ENCODE data around the gene VSTM4. TPM values are rescaled to one million over a fixed set of nuclear protein-coding genes. Genes with fewer than 3 reads are reported as not detected.

VSTM4 gene
- total and polyA plus RNA-seq, 4 donors, result 2.9 to 49.4 (median 7.2) TPM

GRCh38 chr10:49128854-49129253 is 13.5 kb upstream of the VSTM4 start:
- no peaks in the 10 kb centered on the region for H3K36me3 ChIP-seq (ENCODE audit: control insufficient read depth in 4 of 4, insufficient read depth in 4 of 4, low read length in 4 of 4)
- H3K4me1 ChIP-seq (ENCODE audit: control insufficient read depth in 5 of 5, insufficient read depth in 5 of 5, low read length in 5 of 5), result peaks cover 0 to 10% (median 0%) of the 10 kb centered on the region in 5 donors
- DNase-seq, result no peak
- WGBS, 2 donors, result 79 to 85% methylated on average over 4 of the region's 4 CpGs
- H3K4me3 ChIP-seq, result no peak overlapping the region
- H3K27ac ChIP-seq (ENCODE audit: low read depth in 1 of 2, low read length in 1 of 2), result no peak overlapping the region
- H3K9ac ChIP-seq (ENCODE audit: insufficient read depth in 1 of 2, low read length in 2 of 2), result no peak overlapping the region
- no peaks in the 10 kb centered on the region for H3K9me3 ChIP-seq (ENCODE audit: control insufficient read depth in 4 of 4, insufficient read depth in 3 of 4, low read length in 3 of 4)
- no peaks in the 10 kb centered on the region for H3K27me3 ChIP-seq (ENCODE audit: control insufficient read depth in 3 of 3, insufficient read depth in 3 of 3, low read length in 2 of 3)
- no peak for ATAC-seq (ENCODE audit: insufficient read depth, low FRiP score)
- TF ChIP-seq CTCF (IDR thresholded peaks at IDR 0.05; ENCODE audit: control extremely low read depth, extremely low read depth), result no peak

GRCh38 chr10:49123981-49124950 is 8.9 kb upstream of the VSTM4 start:
- no peaks in the 10 kb centered on the region for H3K4me1 ChIP-seq (ENCODE audit: control insufficient read depth in 5 of 5, insufficient read depth in 5 of 5, low read length in 5 of 5)
- H3K4me3 ChIP-seq, result no peak overlapping the region
- TF ChIP-seq CTCF (IDR thresholded peaks at IDR 0.05; ENCODE audit: control extremely low read depth, extremely low read depth), result no peak
- DNase-seq (no peak), ATAC-seq (ENCODE audit: insufficient read depth, low FRiP score) (no peak)
- no peaks in the 10 kb centered on the region for H3K36me3 ChIP-seq (ENCODE audit: control insufficient read depth in 4 of 4, insufficient read depth in 4 of 4, low read length in 4 of 4)
- no peak overlapping the region for H3K9ac ChIP-seq (ENCODE audit: insufficient read depth in 1 of 2, low read length in 2 of 2)
- no peak overlapping the region for H3K27ac ChIP-seq (ENCODE audit: low read depth in 1 of 2, low read length in 1 of 2)
- WGBS, 2 donors, result 91 to 96% methylated on average over 7 of the region's 7 CpGs
- H3K27me3 ChIP-seq (ENCODE audit: control insufficient read depth in 3 of 3, insufficient read depth in 3 of 3, low read length in 2 of 3), result no peaks in the 10 kb centered on the region
- no peaks in the 10 kb centered on the region for H3K9me3 ChIP-seq (ENCODE audit: control insufficient read depth in 4 of 4, insufficient read depth in 3 of 4, low read length in 3 of 4)

GRCh38 chr10:49120911-49121310 is 5.6 kb upstream of the VSTM4 start:
- no peaks in the 10 kb centered on the region for H3K9me3 ChIP-seq (ENCODE audit: control insufficient read depth in 4 of 4, insufficient read depth in 3 of 4, low read length in 3 of 4)
- 83 to 89% methylated on average over 3 of the region's 3 CpGs for WGBS, 2 donors
- ATAC-seq (ENCODE audit: insufficient read depth, low FRiP score) (no peak), DNase-seq (no peak)
- no peak overlapping the region for H3K4me3 ChIP-seq
- no peaks in the 10 kb centered on the region for H3K27me3 ChIP-seq (ENCODE audit: control insufficient read depth in 3 of 3, insufficient read depth in 3 of 3, low read length in 2 of 3)
- H3K27ac ChIP-seq (ENCODE audit: low read depth in 1 of 2, low read length in 1 of 2), result no peak overlapping the region
- H3K9ac ChIP-seq (ENCODE audit: insufficient read depth in 1 of 2, low read length in 2 of 2), result no peak overlapping the region
- H3K4me1 ChIP-seq (ENCODE audit: control insufficient read depth in 5 of 5, insufficient read depth in 5 of 5, low read length in 5 of 5), result peaks cover 0 to 10% (median 0%) of the 10 kb centered on the region in 5 donors
- no peaks in the 10 kb centered on the region for H3K36me3 ChIP-seq (ENCODE audit: control insufficient read depth in 4 of 4, insufficient read depth in 4 of 4, low read length in 4 of 4)
- TF ChIP-seq CTCF (IDR thresholded peaks at IDR 0.05; ENCODE audit: control extremely low read depth, extremely low read depth), result no peak
